H1 (cell line): ENCODE results near the gene PBX2. TPM values are rescaled to one million over a fixed set of nuclear protein-coding genes. Genes with fewer than 3 reads are reported as not detected.

Experiments used
- CTCF ChIA-PET: fragments of 300-600 bp; sonication (Branson Sonifier 250); formaldehyde crosslinking; loops from one replicate; lab custom pipeline; 2021; ENCODE audit not compliant: partially characterized antibody; lab: Charles Lee
- POLR2A ChIA-PET: fragments of 300-600 bp; sonication (Branson Sonifier 250); formaldehyde crosslinking; loops from one replicate; lab custom pipeline; 2021; ENCODE audit warnings: inconsistent platforms; ENCODE audit not compliant: partially characterized antibody; lab: Charles Lee
- DNase-seq, 2 experiments: peaks; one replicate each; pipeline versions ENCODE4 v3.0.0 to v3.0.0-alpha.2; 2010 to 2022; ENCODE audit warnings: low spot score in 2 of 2, low read depth in 1 of 2, mixed read lengths in 1 of 2
- FAIRE-seq: peaks from 2 replicates; lab custom pipeline; 2011; peaks lifted over from hg19 to GRCh38; lab: Jason Lieb, UNC
- H2AFZ ChIP-seq: 2 replicates; pipeline ENCODE4 v1.8.1; 2012; ENCODE audit warnings: low read length, inconsistent platforms
- H2AK5ac ChIP-seq: 2 replicates; pipeline ENCODE4 v1.6.1; 2013; ENCODE audit warnings: low read depth, low read length
- H2BK120ac ChIP-seq: replicated peaks from 2 replicates; pipeline ENCODE3; 2013; ENCODE audit warnings: low read depth, low read length, inconsistent platforms
- H2BK12ac ChIP-seq: 2 replicates; pipeline ENCODE4 v1.6.1; 2013; ENCODE audit warnings: low read depth, low read length
- H2BK15ac ChIP-seq: 2 replicates; pipeline ENCODE4 v1.6.1; 2013; ENCODE audit warnings: low read length
- H2BK20ac ChIP-seq: 2 replicates; pipeline ENCODE4 v1.6.1; 2013; ENCODE audit warnings: low read length
- H2BK5ac ChIP-seq: 2 replicates; pipeline ENCODE4 v1.6.1; 2013; ENCODE audit warnings: low read depth, low read length
- H3K14ac ChIP-seq: 2 replicates; pipeline ENCODE4 v1.6.1; 2013; ENCODE audit warnings: inconsistent platforms; ENCODE audit not compliant: insufficient read length
- H3K18ac ChIP-seq: 2 replicates; pipeline ENCODE4 v1.6.1; 2013; ENCODE audit warnings: low read length; ENCODE audit errors: extremely low read depth
- H3K23ac ChIP-seq: 2 replicates; pipeline ENCODE4 v1.6.1; 2013; ENCODE audit warnings: inconsistent platforms; ENCODE audit not compliant: insufficient read length
- H3K23me2 ChIP-seq: 2 replicates; pipeline ENCODE4 v1.6.1; 2013; ENCODE audit warnings: low read depth, low read length
- H3K27ac ChIP-seq: 2 replicates; pipeline ENCODE4 v1.6.1; 2011; ENCODE audit warnings: low read depth, low read length, inconsistent platforms
- H3K27me3 ChIP-seq, 4 experiments: replicated peaks in 1 of 4; 1 replicate in 1 of 4; 2 replicates in 3 of 4; pipeline versions ENCODE4 v1.6.1 to v1.8.1; 2011 to 2013; ENCODE audit warnings: low read length in 3 of 4, mild to moderate bottlenecking in 3 of 4, inconsistent platforms in 2 of 4, mixed read lengths in 2 of 4, moderate library complexity in 1 of 4; ENCODE audit not compliant: control insufficient read depth in 3 of 4, insufficient read depth in 3 of 4; ENCODE audit errors: extremely low read depth in 1 of 4
- H3K36me3 ChIP-seq, 4 experiments: 2 replicates each; pipeline versions ENCODE4 v1.6.1 to v1.8.1; 2011 to 2013; ENCODE audit warnings: mild to moderate bottlenecking in 4 of 4, low read length in 3 of 4, moderate library complexity in 2 of 4, control low read depth in 1 of 4, inconsistent platforms in 1 of 4; ENCODE audit not compliant: insufficient read depth in 4 of 4, control insufficient read depth in 2 of 4
- H3K4ac ChIP-seq: replicated peaks from 2 replicates; pipeline ENCODE3; 2013; ENCODE audit warnings: low read length, low read depth, mixed read lengths, inconsistent platforms; ENCODE audit not compliant: insufficient read length
- H3K4me1 ChIP-seq, 4 experiments: replicated peaks in 1 of 4; 1 replicate in 1 of 4; 2 replicates in 3 of 4; pipeline versions ENCODE4 v1.6.1 to v1.8.1; 2011 to 2013; ENCODE audit warnings: low read length in 3 of 4, inconsistent platforms in 2 of 4, mixed read lengths in 1 of 4; ENCODE audit not compliant: insufficient read depth in 4 of 4, control insufficient read depth in 3 of 4
- H3K4me2 ChIP-seq, 2 experiments: 2 replicates each; pipeline versions ENCODE4 v1.6.1 to v1.8.1; 2011 to 2013; ENCODE audit warnings: low read depth in 2 of 2, low read length in 2 of 2, control low read depth in 1 of 2, inconsistent platforms in 1 of 2, mild to moderate bottlenecking in 1 of 2; ENCODE audit not compliant: insufficient read depth in 1 of 2
- H3K4me3 ChIP-seq, 4 experiments: fragments of 200-600, 300-600 bp in 1 of 4; sonication (generic), shearing (Covaris generic), sonication (Bioruptor Twin) in 1 of 4; 2 replicates each; pipeline versions ENCODE4 v1.5.1 to v1.8.1; 2011 to 2016; ENCODE audit warnings: low read length in 4 of 4, low read depth in 3 of 4, control low read depth in 2 of 4, inconsistent platforms in 2 of 4, mild to moderate bottlenecking in 2 of 4, mixed read lengths in 1 of 4, moderate library complexity in 1 of 4; ENCODE audit not compliant: insufficient read depth in 2 of 4; ENCODE audit errors: extremely low read depth in 1 of 4
- H3K56ac ChIP-seq: replicated peaks from 2 replicates; pipeline ENCODE3; 2013; ENCODE audit warnings: low read depth, mild to moderate bottlenecking, mixed read lengths, low read length, inconsistent platforms; ENCODE audit not compliant: insufficient read length
- H3K79me1 ChIP-seq: 2 replicates; pipeline ENCODE4 v1.6.1; 2013; ENCODE audit warnings: low read depth, low read length, control low read depth
- H3K79me2 ChIP-seq, 2 experiments: 2 replicates each; pipeline versions ENCODE4 v1.6.1 to v1.8.1; 2012 to 2013; ENCODE audit warnings: low read length in 2 of 2, mild to moderate bottlenecking in 2 of 2, inconsistent platforms in 1 of 2; ENCODE audit not compliant: insufficient read depth in 2 of 2, control insufficient read depth in 1 of 2
- H3K9ac ChIP-seq, 4 experiments: replicated peaks in 1 of 4; 1 replicate in 1 of 4; 2 replicates in 3 of 4; pipeline versions ENCODE4 v1.6.1 to v1.8.1; 2011 to 2013; ENCODE audit warnings: low read depth in 3 of 4, low read length in 3 of 4, control low read depth in 2 of 4, mild to moderate bottlenecking in 2 of 4, moderate library complexity in 2 of 4, inconsistent platforms in 1 of 4; ENCODE audit errors: extremely low read depth in 1 of 4
- H3K9me3 ChIP-seq, 2 experiments: 2 replicates each; pipeline versions ENCODE4 v1.6.1 to v1.8.1; 2012 to 2013; ENCODE audit warnings: mild to moderate bottlenecking in 2 of 2, moderate library complexity in 2 of 2, control low read depth in 1 of 2, inconsistent platforms in 1 of 2, low read depth in 1 of 2, low read length in 1 of 2, mixed read lengths in 1 of 2; ENCODE audit not compliant: insufficient read depth in 2 of 2
- H4K20me1 ChIP-seq, 2 experiments: replicated peaks in 1 of 2; 2 replicates each; pipeline versions ENCODE3 to v1.8.1; 2011 to 2013; ENCODE audit warnings: inconsistent platforms in 2 of 2, low read length in 2 of 2, mild to moderate bottlenecking in 1 of 2; ENCODE audit not compliant: insufficient read depth in 2 of 2, control insufficient read depth in 1 of 2
- H4K5ac ChIP-seq: 2 replicates; pipeline ENCODE4 v1.6.1; 2013; ENCODE audit warnings: low read length, low read depth, mixed read lengths, inconsistent platforms; ENCODE audit not compliant: insufficient read length
- H4K8ac ChIP-seq: 2 replicates; pipeline ENCODE4 v1.8.0; 2013; ENCODE audit warnings: mild to moderate bottlenecking, moderate library complexity, low read length, inconsistent platforms; ENCODE audit not compliant: insufficient read depth; ENCODE audit errors: extremely low read depth
- H4K91ac ChIP-seq: replicated peaks from 2 replicates; pipeline ENCODE3; 2013; ENCODE audit warnings: low read length, mixed read lengths, inconsistent platforms; ENCODE audit not compliant: insufficient read length
- ATF2 ChIP-seq: IDR thresholded peaks from 2 replicates; pipeline ENCODE4 v1.6.1; 2012; ENCODE audit warnings: low read length, inconsistent platforms
- BACH1 ChIP-seq: IDR thresholded peaks from 2 replicates; pipeline ENCODE4 v1.6.1; 2012; ENCODE audit warnings: low read length, improper control_type of control experiment
- BCL11A ChIP-seq, 2 experiments: IDR thresholded peaks; one replicate each; pipeline ENCODE4 v1.6.1; 2011; ENCODE audit warnings: low read depth in 2 of 2, low read length in 2 of 2, mild to moderate bottlenecking in 2 of 2
- CHD2 ChIP-seq: IDR thresholded peaks from 2 replicates; pipeline ENCODE4 v1.6.1; 2012; ENCODE audit warnings: low read length, improper control_type of control experiment
- E2F6 ChIP-seq: IDR thresholded peaks from 2 replicates; pipeline ENCODE4 v1.6.1; 2012; ENCODE audit warnings: inconsistent platforms
- JUND ChIP-seq: IDR thresholded peaks from 2 replicates; pipeline ENCODE4 v1.6.1; 2011; ENCODE audit warnings: mild to moderate bottlenecking, improper control_type of control experiment, low read length
- KDM1A ChIP-seq: fragments of 200-600, 300-600 bp; sonication (generic); IDR thresholded peaks from 2 replicates; pipeline ENCODE4 v1.7.1; 2016; ENCODE audit warnings: mild to moderate bottlenecking, low read length, borderline replicate concordance
- NRF1 ChIP-seq: IDR thresholded peaks from 2 replicates; pipeline ENCODE4 v1.6.1; 2011; ENCODE audit warnings: mild to moderate bottlenecking, low read depth, low read length, improper control_type of control experiment
- PHF8 ChIP-seq: fragments of 200-600 bp; sonication (generic); conservative IDR thresholded peaks from 2 replicates; pipeline ENCODE4 v1.7.1; 2012; ENCODE audit warnings: low read depth, mild to moderate bottlenecking, inconsistent platforms, low read length, moderate library complexity
- SRF ChIP-seq: IDR thresholded peaks from 2 replicates; pipeline ENCODE4 v1.6.1; 2011; ENCODE audit warnings: mild to moderate bottlenecking, low read depth, low read length, moderate library complexity
- SUZ12 ChIP-seq: fragments of 200-600 bp; sonication (generic); IDR thresholded peaks from 2 replicates; pipeline ENCODE4 v1.6.1; 2012; ENCODE audit warnings: mild to moderate bottlenecking, inconsistent platforms, low read length, moderate library complexity, mixed read lengths
- WGBS, 2 experiments: shearing (Covaris generic) in 1 of 2; methylation state at CpG; one replicate each; pipeline versions ENCODE4 v1.1.6 to v1.1.7; 2013 to 2015; ENCODE audit warnings: low lambda C conversion rate in 2 of 2, mixed read lengths in 2 of 2, inconsistent platforms in 1 of 2, low coverage in 1 of 2, missing lambda C conversion rate in 1 of 2; ENCODE audit not compliant: insufficient replicate concordance in 2 of 2, insufficient coverage in 1 of 2, insufficient read length in 1 of 2; ENCODE audit errors: extremely low coverage in 1 of 2, missing lambda C conversion rate in 1 of 2; 5-methylcytosine and 5-hydroxymethylcytosine counted together
- polyA plus RNA-seq, 7 experiments: library from polyadenylated mRNA; depleted of rRNA in 3 of 7; stranded (reverse) in 5 of 7; unstranded in 2 of 7; fragments of >200 nt in 5 of 7; fragments of 200-250 nt in 2 of 7; gene quantifications; 1 replicate in 5 of 7; 2 replicates in 1 of 7; 4 replicates in 1 of 7; pipeline versions ENCODE4 v1.2.1 to v1.2.3, GENCODE V29; 2011 to 2013; ENCODE audit warnings: missing spikeins in 2 of 7, mixed read lengths in 2 of 7
- total RNA-seq: library from RNA; stranded (reverse); fragmentation: NEBNext Ultra II Directional; extraction: Animal tissue kit (Norgen Biotek cat#: 25700); gene quantifications from 2 replicates; pipeline ENCODE4 v1.2.1, GENCODE V29; 2021

The PBX2 gene
- total and polyA plus RNA-seq, 2 of the 8 experiments (the other 6 are each of a cell fraction or from before 2014, with no cell fraction given) = 102 to 130 TPM

GRCh38 chr6:32140420-32141046, 49.5 kb downstream of the PBX2 start:
- H3K18ac ChIP-seq = no peak overlapping the region
- no peak overlapping the region for H4K91ac ChIP-seq
- H2BK120ac ChIP-seq = no peak overlapping the region
- H3K4me3 ChIP-seq = no peak overlapping the region
- H4K8ac ChIP-seq = no peak overlapping the region
- no peak overlapping the region for H2BK5ac ChIP-seq
- ChIA-PET POLR2A (interaction anchor here (1.0 kb wide), 1 partner anchor 12 kb away, joined by 3 read pairs; the partner anchor contains the start of gene ATF6B), CTCF (interaction anchor here (1.2 to 2.5 kb wide), 3 partner anchors 12 to 52 kb away, joined by 3 to 6 read pairs (median 3); no protein-coding TSS in a partner anchor)
- H3K4me2 ChIP-seq = no peak overlapping the region
- no peak overlapping the region for H3K56ac ChIP-seq
- no peaks in the 10 kb centered on the region for H3K4me1 ChIP-seq
- no peak overlapping the region for H3K4ac ChIP-seq
- H3K36me3 ChIP-seq = no peaks in the 10 kb centered on the region
- WGBS, 2 experiments = 94% methylated on average over 5 of the region's 5 CpGs; no CpG with 5 or more reads in 1 of the 2 experiments
- no peak overlapping the region for H3K23ac ChIP-seq
- no peaks in the 10 kb centered on the region for H3K9me3 ChIP-seq
- H2BK15ac ChIP-seq = no peak overlapping the region
- DNase-seq (no peak), FAIRE-seq (no peak)
- no peak overlapping the region for H2AFZ ChIP-seq
- H4K20me1 ChIP-seq = no peaks in the 10 kb centered on the region
- H3K27ac ChIP-seq = no peak overlapping the region
- H3K27me3 ChIP-seq = no peaks in the 10 kb centered on the region
- H3K9ac ChIP-seq = no peak overlapping the region
- no peak overlapping the region for H2BK20ac ChIP-seq
- no peak overlapping the region for H3K14ac ChIP-seq
- no peaks in the 10 kb centered on the region for H3K79me1 ChIP-seq
- H2BK12ac ChIP-seq = no peak overlapping the region
- no peak overlapping the region for H4K5ac ChIP-seq
- H3K79me2 ChIP-seq = no peaks in the 10 kb centered on the region
- no peak overlapping the region for H2AK5ac ChIP-seq
- H3K23me2 ChIP-seq = no peaks in the 10 kb centered on the region
- TF ChIP-seq BACH1 (no peak), JUND (no peak), PHF8 (no peak), NRF1 (no peak), KDM1A (no peak), CHD2 (no peak), ATF2 (no peak), SRF (no peak), E2F6 (no peak), SUZ12 (no peak), BCL11A (IDR thresholded peaks at IDR 0.05; ENCODE audit: low read depth in 2 of 2, low read length in 2 of 2) (no peak)
